ENCODE data around the gene AMIGO1.

The AMIGO1 gene

GRCh38 chr1:109527098-109527811 lies 17.7 kb upstream of the AMIGO1 start:
- DNase-seq (ENCODE audit: low read depth): no peak
- H3K4me3 ChIP-seq (ENCODE audit: low read depth, low read length): no peak overlapping the region
- TF ChIP-seq CTCF (conservative IDR thresholded peaks at IDR 0.05; ENCODE audit: low read depth, low read length): no peak

GRCh38 chr1:109523706-109524105 lies 14.2 kb upstream of the AMIGO1 start:
- no peak for TF ChIP-seq CTCF (conservative IDR thresholded peaks at IDR 0.05; ENCODE audit: low read depth, low read length)
- no peak for DNase-seq (ENCODE audit: low read depth)
- H3K4me3 ChIP-seq (ENCODE audit: low read depth, low read length): no peak overlapping the region

GRCh38 chr1:109522026-109522425 lies 12.5 kb upstream of the AMIGO1 start:
- no peak overlapping the region for H3K4me3 ChIP-seq (ENCODE audit: low read depth, low read length)
- no peak for TF ChIP-seq CTCF (conservative IDR thresholded peaks at IDR 0.05; ENCODE audit: low read depth, low read length)
- DNase-seq (ENCODE audit: low read depth): no peak

- no peak for DNase-seq (ENCODE audit: low read depth)
- no peak overlapping the region for H3K4me3 ChIP-seq (ENCODE audit: low read depth, low read length)
- no peak for TF ChIP-seq CTCF (conservative IDR thresholded peaks at IDR 0.05; ENCODE audit: low read depth, low read length)
Measured at GRCh38 chr1:109521002-109521951, 11.8 kb upstream of the AMIGO1 start.

GRCh38 chr1:109517337-109517736 lies 7.8 kb upstream of the AMIGO1 start:
- no peak for DNase-seq (ENCODE audit: low read depth)
- TF ChIP-seq CTCF (conservative IDR thresholded peaks at IDR 0.05; ENCODE audit: low read depth, low read length): no peak
- H3K4me3 ChIP-seq (ENCODE audit: low read depth, low read length): no peak overlapping the region

GRCh38 chr1:109516872-109517271 lies 7.3 kb upstream of the AMIGO1 start:
- H3K4me3 ChIP-seq (ENCODE audit: low read depth, low read length): no peak overlapping the region
- TF ChIP-seq CTCF (conservative IDR thresholded peaks at IDR 0.05; ENCODE audit: low read depth, low read length): no peak
- DNase-seq (ENCODE audit: low read depth): no peak
